ENCODE results near the gene KAT2A.

DNA sequence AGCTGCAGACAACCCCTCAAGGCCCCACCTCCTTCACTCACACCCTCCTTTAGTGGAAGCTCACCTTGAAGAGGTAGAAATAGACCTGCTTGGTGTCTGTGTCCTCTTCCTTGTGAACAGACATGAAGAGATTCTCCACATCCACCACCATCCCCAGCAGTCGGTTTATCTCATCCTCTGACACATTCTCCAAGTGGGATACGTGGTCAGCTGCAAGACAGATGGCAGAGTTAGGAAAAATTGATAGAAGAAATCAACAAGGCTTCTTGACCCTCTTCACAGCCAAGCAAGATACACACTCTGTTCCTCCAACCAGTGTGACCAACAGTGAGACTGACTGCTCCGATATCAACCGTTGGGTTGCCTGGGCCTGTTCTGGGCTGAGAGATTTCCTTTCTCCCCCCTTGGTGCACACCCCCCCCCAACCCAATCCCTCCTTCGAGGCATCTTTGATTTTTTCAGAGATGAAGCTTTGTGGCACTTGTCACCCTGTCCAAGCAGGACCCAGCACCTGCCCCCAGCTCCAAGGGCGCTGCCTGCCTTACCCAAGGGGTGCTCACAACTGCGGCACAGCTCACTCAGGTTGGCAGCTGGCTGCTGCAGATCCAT, 902 bp downstream of the KAT2A start:
- TF ChIP-seq, protein P1, sequence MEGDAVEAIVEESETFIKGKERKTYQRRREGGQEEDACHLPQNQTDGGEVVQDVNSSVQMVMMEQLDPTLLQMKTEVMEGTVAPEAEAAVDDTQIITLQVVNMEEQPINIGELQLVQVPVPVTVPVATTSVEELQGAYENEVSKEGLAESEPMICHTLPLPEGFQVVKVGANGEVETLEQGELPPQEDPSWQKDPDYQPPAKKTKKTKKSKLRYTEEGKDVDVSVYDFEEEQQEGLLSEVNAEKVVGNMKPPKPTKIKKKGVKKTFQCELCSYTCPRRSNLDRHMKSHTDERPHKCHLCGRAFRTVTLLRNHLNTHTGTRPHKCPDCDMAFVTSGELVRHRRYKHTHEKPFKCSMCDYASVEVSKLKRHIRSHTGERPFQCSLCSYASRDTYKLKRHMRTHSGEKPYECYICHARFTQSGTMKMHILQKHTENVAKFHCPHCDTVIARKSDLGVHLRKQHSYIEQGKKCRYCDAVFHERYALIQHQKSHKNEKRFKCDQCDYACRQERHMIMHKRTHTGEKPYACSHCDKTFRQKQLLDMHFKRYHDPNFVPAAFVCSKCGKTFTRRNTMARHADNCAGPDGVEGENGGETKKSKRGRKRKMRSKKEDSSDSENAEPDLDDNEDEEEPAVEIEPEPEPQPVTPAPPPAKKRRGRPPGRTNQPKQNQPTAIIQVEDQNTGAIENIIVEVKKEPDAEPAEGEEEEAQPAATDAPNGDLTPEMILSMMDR (conservative IDR thresholded peaks at IDR 0.05 in 1 of 2, IDR thresholded peaks at IDR 0.05 in 1 of 2; ENCODE audit: extremely low read depth in 1 of 2, insufficient read depth in 1 of 2, low read depth in 1 of 2, low read length in 2 of 2), result no peak
- TF ChIP-seq EZH2 (IDR thresholded peaks at IDR 0.05; ENCODE audit: borderline replicate concordance, low read length), result no peak
